Mammary epithelial cell (primary cell): ENCODE results near the gene BNC2.

ENCODE experiments used
- CTCF ChIP-seq, 2 donors: IDR thresholded peaks in 1 of 2; conservative IDR thresholded peaks in 1 of 2; 2 replicates each; pipeline ENCODE4 v1.5.1; 2011 to 2012; ENCODE audit warnings: inconsistent platforms in 2 of 2, low read length in 2 of 2, mild to moderate bottlenecking in 2 of 2, control low read depth in 1 of 2, low read depth in 1 of 2; ENCODE audit not compliant: insufficient read depth in 1 of 2; ENCODE audit errors: extremely low read depth in 1 of 2
- EZH2 ChIP-seq: IDR thresholded peaks from 2 replicates; pipeline ENCODE4 v1.6.1; 2012; ENCODE audit warnings: low read length, inconsistent platforms, borderline replicate concordance

GRCh38 chr9:16405421-16405820 is 465.0 kb downstream of the BNC2 start:
- TF ChIP-seq CTCF (conservative IDR thresholded peaks at IDR 0.05 in 1 of 2, IDR thresholded peaks at IDR 0.05 in 1 of 2; ENCODE audit: extremely low read depth in 1 of 2, insufficient read depth in 1 of 2, low read depth in 1 of 2, low read length in 2 of 2) (no peak), EZH2 (no peak)
